Thyroid gland (tissue), 4 donors: ENCODE data around the gene C3orf70. TPM values are rescaled to one million over a fixed set of nuclear protein-coding genes. Genes with fewer than 3 reads are reported as not detected.

ENCODE experiments used
- DNase-seq, 2 donors: peaks; one replicate each; pipeline ENCODE4 v3.0.0-alpha.2; 2019
- H3K27ac ChIP-seq, 3 donors: fragments of 200-600 bp; sonication (generic); 1 replicate in 2 of 3; 2 replicates in 1 of 3; pipeline ENCODE4 v1.5.1; 2016 to 2019; ENCODE audit warnings: mild to moderate bottlenecking in 1 of 3, moderate library complexity in 1 of 3
- H3K27me3 ChIP-seq: fragments of 200-600 bp; sonication (generic); one replicate; pipeline ENCODE4 v1.5.1; 2019
- H3K36me3 ChIP-seq, 2 donors: fragments of 200-600 bp; sonication (generic); one replicate each; pipeline ENCODE4 v1.5.1; 2016 to 2019
- H3K4me1 ChIP-seq, 2 donors: fragments of 200-600 bp; sonication (generic); one replicate each; pipeline ENCODE4 v1.5.1; 2017 to 2019
- H3K4me3 ChIP-seq, 3 donors: fragments of 200-600 bp; sonication (generic); replicated peaks in 1 of 3; 1 replicate in 2 of 3; 2 replicates in 1 of 3; pipeline ENCODE4 v1.5.1; 2016; ENCODE audit warnings: mild to moderate bottlenecking in 1 of 3
- H3K9me3 ChIP-seq: fragments of 200-600 bp; sonication (generic); one replicate; pipeline ENCODE4 v1.5.1; 2017
- CTCF ChIP-seq, 6 experiments: fragments of 200-600 bp in 3 of 6; fragments of 450-650 bp in 3 of 6; sonication (generic) in 3 of 6; IDR thresholded peaks; one replicate each; pipeline ENCODE4 v1.5.1; 2016 to 2019; ENCODE audit warnings: antibody characterized with exemption in 6 of 6, mild to moderate bottlenecking in 2 of 6, inconsistent platforms in 1 of 6, moderate library complexity in 1 of 6
- POLR2A ChIP-seq, 2 donors: fragments of 450-650 bp; IDR thresholded peaks; one replicate each; pipeline ENCODE4 v1.6.1; 2017; ENCODE audit warnings: antibody characterized with exemption in 2 of 2, mild to moderate bottlenecking in 2 of 2, moderate library complexity in 1 of 2
- WGBS, 2 donors: methylation state at CpG; one replicate each; pipeline ENCODE4 v1.1.5; 2017; 5-methylcytosine and 5-hydroxymethylcytosine counted together
- intact Hi-C: fragments of 100-400 bp; cut with DNase I; formaldehyde crosslinking; loops from one replicate; pipeline ENCODE4 v1.15.1; 2023
- total RNA-seq, 4 donors: library from RNA; depleted of rRNA; stranded (reverse); fragments of >200 nt; gene quantifications; one replicate each; pipeline ENCODE4 v1.2.3, GENCODE V29; 2016

C3orf70 gene
- total RNA-seq, 4 donors from 2014 or later, result 1.6 to 3.0 (median 2.1) TPM

- Histone ChIP-seq H3K36me3 (no peaks in the 10 kb centered on the region), H3K4me3 (no peak overlapping the region), H3K27ac (no peak overlapping the region), H3K9me3 (no peaks in the 10 kb centered on the region), H3K4me1 (peaks cover 0 to 10% of the 10 kb centered on the region in 2 donors), H3K27me3 (no peaks in the 10 kb centered on the region)
- no peak for DNase-seq
- intact Hi-C loops, result no loop called here
- WGBS, 2 donors, result 80 to 94% methylated on average over 1 of the region's 1 CpG
- TF ChIP-seq POLR2A (IDR thresholded peaks at IDR 0.05), result no peak
- TF ChIP-seq CTCF (IDR thresholded peaks at IDR 0.05), result no peak
Measured at GRCh38 chr3:185150561-185150960, 2.3 kb downstream of the C3orf70 start.

- Histone ChIP-seq H3K4me1 (peaks cover 0 to 10% of the 10 kb centered on the region in 2 donors), H3K4me3 (no peak overlapping the region), H3K27ac (no peak overlapping the region), H3K9me3 (no peaks in the 10 kb centered on the region), H3K27me3 (no peaks in the 10 kb centered on the region), H3K36me3 (no peaks in the 10 kb centered on the region)
- DNase-seq, result no peak
- 61 to 64% methylated on average over 3 of the region's 3 CpGs for WGBS, 2 donors
- intact Hi-C loops, result no loop called here
- TF ChIP-seq CTCF (IDR thresholded peaks at IDR 0.05) (no peak), POLR2A (IDR thresholded peaks at IDR 0.05) (no peak)
Measured at GRCh38 chr3:185149591-185149990, 3.3 kb downstream of the C3orf70 start.

GRCh38 chr3:185145511-185145910, 7.3 kb downstream of the C3orf70 start:
- intact Hi-C loops, result no loop called here
- WGBS, 2 donors, result 84 to 96% methylated on average over 6 of the region's 6 CpGs
- Histone ChIP-seq H3K27me3 (no peaks in the 10 kb centered on the region), H3K9me3 (no peaks in the 10 kb centered on the region), H3K4me1 (no peaks in the 10 kb centered on the region), H3K27ac (no peak overlapping the region), H3K36me3 (no peaks in the 10 kb centered on the region), H3K4me3 (no peak overlapping the region)
- no peak for DNase-seq
- no peak for TF ChIP-seq CTCF (IDR thresholded peaks at IDR 0.05)
- no peak for TF ChIP-seq POLR2A (IDR thresholded peaks at IDR 0.05)

- no peaks in the 10 kb centered on the region for H3K4me1 ChIP-seq
Measured at GRCh38 chr3:185144784-185145183, 8.1 kb downstream of the C3orf70 start.

GRCh38 chr3:185137821-185138220, 15.0 kb downstream of the C3orf70 start:
- Histone ChIP-seq H3K9me3 (no peaks in the 10 kb centered on the region), H3K4me3 (no peak overlapping the region), H3K27me3 (no peaks in the 10 kb centered on the region), H3K4me1 (no peaks in the 10 kb centered on the region), H3K27ac (no peak overlapping the region), H3K36me3 (no peaks in the 10 kb centered on the region)
- 97 to 98% methylated on average over 1 of the region's 1 CpG for WGBS, 2 donors
- no peak for DNase-seq
- TF ChIP-seq POLR2A (IDR thresholded peaks at IDR 0.05) (no peak), CTCF (IDR thresholded peaks at IDR 0.05) (no peak)
- intact Hi-C loops, result no loop called here

More at GRCh38 chr3:185144784-185145183, 8.1 kb downstream of the C3orf70 start:
- TF ChIP-seq POLR2A (IDR thresholded peaks at IDR 0.05), result no peak
- Histone ChIP-seq H3K27me3 (no peaks in the 10 kb centered on the region), H3K9me3 (no peaks in the 10 kb centered on the region), H3K4me3 (no peak overlapping the region), H3K36me3 (no peaks in the 10 kb centered on the region), H3K27ac (no peak overlapping the region)
- 77 to 90% methylated on average over 3 of the region's 3 CpGs for WGBS, 2 donors
- intact Hi-C loops, result no loop called here
- DNase-seq, result no peak

GRCh38 chr3:185134509-185134908, 18.4 kb downstream of the C3orf70 start:
- Histone ChIP-seq H3K27ac (no peak overlapping the region), H3K4me3 (no peak overlapping the region), H3K4me1 (no peaks in the 10 kb centered on the region), H3K36me3 (no peaks in the 10 kb centered on the region), H3K9me3 (no peaks in the 10 kb centered on the region), H3K27me3 (no peaks in the 10 kb centered on the region)
- intact Hi-C loops, result no loop called here
- no peak for TF ChIP-seq CTCF (IDR thresholded peaks at IDR 0.05)
- TF ChIP-seq POLR2A (IDR thresholded peaks at IDR 0.05), result no peak
- DNase-seq, result no peak
